K562 (cell line): ENCODE data around the gene NQO2. TPM values are rescaled to one million over a fixed set of nuclear protein-coding genes. Genes with fewer than 3 reads are reported as not detected.

Experiments
- ARID3B ChIP-seq: fragments of 250-450 bp; sonication (Bioruptor Pico); IDR thresholded peaks from 2 replicates; pipeline ENCODE4 v1.4.0; 2020; ENCODE audit warnings: borderline replicate concordance
- FOSL1 ChIP-seq: fragments of 200-800 bp; sonication (Bioruptor generic); conservative IDR thresholded peaks from 2 replicates; pipeline ENCODE4 v1.6.1; 2016; ENCODE audit warnings: missing genetic modification characterization, missing compliant biosample characterization
- GABPB2 ChIP-seq: fragments of 250-450 bp; sonication (Bioruptor Pico); conservative IDR thresholded peaks from 2 replicates; pipeline ENCODE4 v1.5.1; 2021; ENCODE audit warnings: mild to moderate bottlenecking
- NR2F6 ChIP-seq: fragments of 450-650 bp; formaldehyde crosslinking; IDR thresholded peaks from 2 replicates; pipeline ENCODE4 v1.4.0; 2020; ENCODE audit warnings: mild to moderate bottlenecking
- NUFIP1 ChIP-seq: fragments of 450-650 bp; IDR thresholded peaks from 2 replicates; pipeline ENCODE4 v1.6.1; 2018; ENCODE audit not compliant: partially characterized antibody
- ZBTB5 ChIP-seq: fragments of 450-650 bp; IDR thresholded peaks from 2 replicates; pipeline ENCODE4 v1.6.1; 2017; ENCODE audit warnings: antibody characterized with exemption
- ZNF311 ChIP-seq: fragments of 250-450 bp; sonication (Bioruptor Pico); IDR thresholded peaks from 2 replicates; pipeline ENCODE4 v1.4.0; 2020; ENCODE audit warnings: mild to moderate bottlenecking, moderate library complexity
- ZNF609 ChIP-seq: sonication (generic); formaldehyde crosslinking; IDR thresholded peaks from 2 replicates; pipeline ENCODE4 v1.8.1; 2023; ENCODE audit warnings: missing genetic modification reagents, mild to moderate bottlenecking, borderline replicate concordance
- polyA plus RNA-seq, 8 experiments: library from polyadenylated mRNA; depleted of rRNA in 4 of 8; stranded (reverse) in 5 of 8; unstranded in 3 of 8; fragments of >200 nt; fragmentation: Nextera tagmentation in 2 of 8; fragmentation: Illumina TruSeq in 1 of 8; extraction: Ambion mirVana in 2 of 8; extraction: Trizol in 1 of 8; gene quantifications; 2 replicates each; pipeline versions ENCODE4 v1.2.1 to v1.2.3, GENCODE V29; 2011 to 2014; ENCODE audit warnings: inconsistent platforms in 1 of 8, missing spikeins in 1 of 8
- total RNA-seq, 7 experiments: library from RNA; depleted of rRNA in 6 of 7; stranded (reverse); fragments of >200 nt in 6 of 7; fragmentation: Illumina TruSeq in 2 of 7; extraction: Trizol in 2 of 7; gene quantifications; 2 replicates each; pipeline versions ENCODE4 v1.2.1 to v1.2.3, GENCODE V29; 2011 to 2021; ENCODE audit warnings: low replicate concordance in 1 of 7

The NQO2 gene
- total and polyA plus RNA-seq, 9 of the 15 experiments (the other 6 are each of a cell fraction or from before 2014, with no cell fraction given) = 54.6 to 214 (median 116) TPM

- TF ChIP-seq ZBTB5 (no peak), GABPB2 (CRISPR knock-in tag) (no peak), ZNF311 (CRISPR knock-in tag) (no peak), NR2F6 (CRISPR knock-in tag) (no peak), FOSL1 (no peak), ARID3B (CRISPR knock-in tag) (no peak), NUFIP1 (no peak), ZNF609 (CRISPR knock-in tag) (0 out of 2 replicates have a peak, but pooled peaks have one; percentile 10)
Observed at GRCh38 chr6:2953098-2953497, 46.6 kb upstream of the NQO2 start (continued).
